Activated T-helper 1 cell treated with anti-CD3 and anti-CD28 coated beads, Interleukin-2, amount 50 U/mL, for 16 hours (primary cell): ENCODE results near the gene RPSA.
"Not testable (repeated sequence)": the region's sequence is repeated elsewhere in the genome, so short reads cannot be mapped to it uniquely, and the experiment has no call there.

ENCODE experiments used
- DNase-seq, 2 donors: peaks; one replicate each; pipeline ENCODE4 v3.0.0-alpha.2; 2020; ENCODE audit warnings: low read depth in 1 of 2, low spot score in 1 of 2

Gene RPSA

GRCh38 chr3:39418556-39419225 is 12.2 kb downstream of the RPSA start:
- not testable (repeated sequence) for DNase-seq

GRCh38 chr3:39419742-39420315 is 13.3 kb downstream of the RPSA start:
- DNase-seq = no peak

GRCh38 chr3:39420543-39420942 is 14.0 kb downstream of the RPSA start:
- DNase-seq = no peak

GRCh38 chr3:39423436-39423970 is 17.0 kb downstream of the RPSA start:
- DNase-seq = no peak

GRCh38 chr3:39426312-39426711 is 19.8 kb downstream of the RPSA start:
- no peak for DNase-seq

GRCh38 chr3:39427506-39427905 is 21.0 kb downstream of the RPSA start:
- DNase-seq = no peak

- DNase-seq = no peak
These were observed 22.3 kb downstream of the RPSA start for GRCh38 chr3:39428745-39429201.

GRCh38 chr3:39429466-39429865 is 22.9 kb downstream of the RPSA start:
- DNase-seq = no peak

- no peak for DNase-seq
These were observed 25.8 kb downstream of the RPSA start for GRCh38 chr3:39432342-39432741.

GRCh38 chr3:39433642-39434041 is 27.1 kb downstream of the RPSA start:
- no peak for DNase-seq

- DNase-seq = no peak
These were observed 28.1 kb downstream of the RPSA start for GRCh38 chr3:39434574-39434973.

GRCh38 chr3:39435006-39435748 is 28.7 kb downstream of the RPSA start:
- no peak for DNase-seq

- DNase-seq = no peak
These were observed 32.4 kb downstream of the RPSA start for GRCh38 chr3:39438880-39439279.

GRCh38 chr3:39440316-39440715 is 33.8 kb downstream of the RPSA start:
- no peak for DNase-seq

- DNase-seq = no peak
These were observed 37.0 kb downstream of the RPSA start for GRCh38 chr3:39443530-39443929.

GRCh38 chr3:39445927-39446326 is 39.4 kb downstream of the RPSA start:
- DNase-seq = no peak

GRCh38 chr3:39446444-39446843 is 39.9 kb downstream of the RPSA start:
- no peak for DNase-seq

- peak; percentile 11 to 22 for DNase-seq
These were observed 41.3 kb downstream of the RPSA start for GRCh38 chr3:39447637-39448483.

- no peak for DNase-seq
These were observed 42.1 kb downstream of the RPSA start for GRCh38 chr3:39448506-39449233.

GRCh38 chr3:39449796-39450195 is 43.3 kb downstream of the RPSA start:
- no peak for DNase-seq
